ENCODE data around the gene POLR3H. TPM values are rescaled to one million over a fixed set of nuclear protein-coding genes. Genes with fewer than 3 reads are reported as not detected.

Gene POLR3H
- total RNA-seq, 8 experiments from 2014 or later = 11.6 to 43.1 (median 22.4) TPM

- H3K27ac ChIP-seq = no peak overlapping the region
- no peak overlapping the region for H3K4me3 ChIP-seq
- ATAC-seq (replicated peaks in 6 of 8) = no peak
- WGBS, 10 experiments = 96 to 100% (median 100%) methylated on average over 2 to 9 of the region's 16 CpGs; no CpG with 5 or more reads in 6 of the 10 experiments
- no peaks in the 10 kb centered on the region for H3K4me1 ChIP-seq (replicated peaks in 1 of 2)
- in situ Hi-C loops (cut with MboI; ENCODE audit: low pct_unique_long_range_greater_than_20kb in 2 of 9, low sequenced_read_pairs in 9 of 9, unreplicated experiment in 9 of 9) = no loop called here
These were observed 16.0 kb downstream of the POLR3H start for GRCh38 chr22:41528132-41528766.

- 60 to 99% (median 92%) methylated on average over 1 to 15 of the region's 32 CpGs; no CpG with 5 or more reads in 3 of the 10 experiments for WGBS, 10 experiments
- Histone ChIP-seq H3K4me1 (replicated peaks in 1 of 2) (no peaks in the 10 kb centered on the region), H3K27ac (no peak overlapping the region), H3K4me3 (no peak overlapping the region)
- in situ Hi-C loops (cut with MboI; ENCODE audit: low pct_unique_long_range_greater_than_20kb in 2 of 9, low sequenced_read_pairs in 9 of 9, unreplicated experiment in 9 of 9) = no loop called here
- peak; percentile 5 to 54 (median 16) for ATAC-seq (replicated peaks in 6 of 8)
These were observed 17.2 kb downstream of the POLR3H start for GRCh38 chr22:41526830-41527799.

GRCh38 chr22:41526226-41526829 lies 17.9 kb downstream of the POLR3H start:
- Histone ChIP-seq H3K27ac (no peak overlapping the region), H3K4me1 (replicated peaks in 1 of 2) (no peaks in the 10 kb centered on the region), H3K4me3 (no peak overlapping the region)
- in situ Hi-C loops (cut with MboI; ENCODE audit: low pct_unique_long_range_greater_than_20kb in 2 of 9, low sequenced_read_pairs in 9 of 9, unreplicated experiment in 9 of 9) = no loop called here
- peak in 5 of 8 experiments; percentile 3 to 6 (median 4) for ATAC-seq (replicated peaks in 6 of 8)
- 73 to 100% (median 87%) methylated on average over 1 to 9 of the region's 12 CpGs; no CpG with 5 or more reads in 1 of the 10 experiments for WGBS, 10 experiments

GRCh38 chr22:41525450-41526225 lies 18.6 kb downstream of the POLR3H start:
- H3K27ac ChIP-seq = no peak overlapping the region
- in situ Hi-C loops (cut with MboI; ENCODE audit: low pct_unique_long_range_greater_than_20kb in 2 of 9, low sequenced_read_pairs in 9 of 9, unreplicated experiment in 9 of 9) = no loop called here
- ATAC-seq (replicated peaks in 6 of 8) = peak in 2 of 8 experiments; percentile 5 to 6
- H3K4me1 ChIP-seq (replicated peaks in 1 of 2) = no peaks in the 10 kb centered on the region
- no peak overlapping the region for H3K4me3 ChIP-seq
- 80 to 100% (median 100%) methylated on average over 1 to 3 of the region's 13 CpGs; no CpG with 5 or more reads in 5 of the 10 experiments for WGBS, 10 experiments

GRCh38 chr22:41524809-41525449 lies 19.3 kb downstream of the POLR3H start:
- Histone ChIP-seq H3K4me1 (replicated peaks in 1 of 2) (no peaks in the 10 kb centered on the region), H3K4me3 (no peak overlapping the region), H3K27ac (no peak overlapping the region)
- in situ Hi-C loops (cut with MboI; ENCODE audit: low pct_unique_long_range_greater_than_20kb in 2 of 9, low sequenced_read_pairs in 9 of 9, unreplicated experiment in 9 of 9) = no loop called here
- WGBS, 10 experiments = 90 to 100% (median 98%) methylated on average over 1 to 11 of the region's 17 CpGs; no CpG with 5 or more reads in 6 of the 10 experiments
- ATAC-seq (replicated peaks in 6 of 8) = no peak

GRCh38 chr22:41524251-41524661 lies 20.0 kb downstream of the POLR3H start:
- H3K27ac ChIP-seq = no peak overlapping the region
- H3K4me1 ChIP-seq (replicated peaks in 1 of 2) = no peaks in the 10 kb centered on the region
- peak in 1 of 8 experiments; percentile 1 for ATAC-seq (replicated peaks in 6 of 8)
- in situ Hi-C loops (cut with MboI; ENCODE audit: low pct_unique_long_range_greater_than_20kb in 2 of 9, low sequenced_read_pairs in 9 of 9, unreplicated experiment in 9 of 9) = no loop called here
- no peak overlapping the region for H3K4me3 ChIP-seq
- 70 to 100% (median 97%) methylated on average over 1 to 10 of the region's 13 CpGs; no CpG with 5 or more reads in 4 of the 10 experiments for WGBS, 10 experiments

- in situ Hi-C loops (cut with MboI; ENCODE audit: low pct_unique_long_range_greater_than_20kb in 2 of 9, low sequenced_read_pairs in 9 of 9, unreplicated experiment in 9 of 9) = no loop called here
- Histone ChIP-seq H3K27ac (no peak overlapping the region), H3K4me1 (replicated peaks in 1 of 2) (no peaks in the 10 kb centered on the region), H3K4me3 (no peak overlapping the region)
- peak in 1 of 8 experiments; percentile 10 for ATAC-seq (replicated peaks in 6 of 8)
- WGBS, 10 experiments = 80 to 100% (median 93%) methylated on average over 1 to 18 of the region's 21 CpGs; no CpG with 5 or more reads in 3 of the 10 experiments
These were observed 20.6 kb downstream of the POLR3H start for GRCh38 chr22:41523464-41524221.

GRCh38 chr22:41522813-41523212 lies 21.5 kb downstream of the POLR3H start:
- no peak overlapping the region for H3K4me3 ChIP-seq
- H3K27ac ChIP-seq = no peak overlapping the region
- in situ Hi-C loops (cut with MboI; ENCODE audit: low pct_unique_long_range_greater_than_20kb in 2 of 9, low sequenced_read_pairs in 9 of 9, unreplicated experiment in 9 of 9) = no loop called here
- 60 to 100% (median 88%) methylated on average over 1 to 3 of the region's 9 CpGs; no CpG with 5 or more reads in 6 of the 10 experiments for WGBS, 10 experiments
- ATAC-seq (replicated peaks in 6 of 8) = no peak
- H3K4me1 ChIP-seq (replicated peaks in 1 of 2) = no peaks in the 10 kb centered on the region

GRCh38 chr22:41521126-41521525 lies 23.1 kb downstream of the POLR3H start:
- WGBS, 10 experiments = 34 to 100% (median 100%) methylated on average over 1 to 2 of the region's 3 CpGs; no CpG with 5 or more reads in 3 of the 10 experiments
- no peak overlapping the region for H3K4me3 ChIP-seq
- H3K4me1 ChIP-seq (replicated peaks in 1 of 2) = no peaks in the 10 kb centered on the region
- in situ Hi-C loops (cut with MboI; ENCODE audit: low pct_unique_long_range_greater_than_20kb in 2 of 9, low sequenced_read_pairs in 9 of 9, unreplicated experiment in 9 of 9) = no loop called here
- no peak for ATAC-seq (replicated peaks in 6 of 8)
- H3K27ac ChIP-seq = no peak overlapping the region

GRCh38 chr22:41518048-41518347 lies 26.3 kb downstream of the POLR3H start:
- Histone ChIP-seq H3K27ac (no peak overlapping the region), H3K4me1 (replicated peaks in 1 of 2) (peaks cover 0 to under 1% of the 10 kb centered on the region in 2 donors), H3K4me3 (no peak overlapping the region)
- in situ Hi-C loops (cut with MboI; ENCODE audit: low pct_unique_long_range_greater_than_20kb in 2 of 9, low sequenced_read_pairs in 9 of 9, unreplicated experiment in 9 of 9) = loop anchor here in 3 of 9 experiments (10.0 kb wide), 1 partner anchor 113 kb away; no protein-coding TSS in a partner anchor
- 60 to 92% (median 82%) methylated on average over 2 to 5 of the region's 7 CpGs; no CpG with 5 or more reads in 6 of the 10 experiments for WGBS, 10 experiments
- no peak for ATAC-seq (replicated peaks in 6 of 8)

- H3K27ac ChIP-seq = no peak overlapping the region
- in situ Hi-C loops (cut with MboI; ENCODE audit: low pct_unique_long_range_greater_than_20kb in 2 of 9, low sequenced_read_pairs in 9 of 9, unreplicated experiment in 9 of 9) = loop anchor here in 3 of 9 experiments (10.0 kb wide), 1 partner anchor 113 kb away; no protein-coding TSS in a partner anchor
- ATAC-seq (replicated peaks in 6 of 8) = peak; percentile 10 to 43 (median 33)
These were observed 26.9 kb downstream of the POLR3H start for GRCh38 chr22:41517172-41518047.

More at GRCh38 chr22:41517172-41518047, 26.9 kb downstream of the POLR3H start:
- Histone ChIP-seq H3K4me1 (replicated peaks in 1 of 2) (peaks cover 0 to 6% of the 10 kb centered on the region in 2 donors), H3K4me3 (no peak overlapping the region)
- WGBS, 10 experiments = 7 to 100% (median 66%) methylated on average over 3 to 10 of the region's 22 CpGs; no CpG with 5 or more reads in 5 of the 10 experiments

Data from motor neuron (in vitro differentiated cells).